HEK293 (cell line): ENCODE data around the gene EEFSEC.

Experiments
- CTCF ChIP-seq: fragments of 450-650 bp; formaldehyde crosslinking; IDR thresholded peaks from 2 replicates; pipeline ENCODE4 v1.5.1; 2016; ENCODE audit warnings: missing biosample characterization, missing genetic modification characterization
- KLF10 ChIP-seq: fragments of 450-650 bp; IDR thresholded peaks from 2 replicates; pipeline ENCODE4 v1.5.1; 2018; ENCODE audit warnings: missing biosample characterization, mild to moderate bottlenecking, missing genetic modification characterization
- PATZ1 ChIP-seq: fragments of 450-650 bp; formaldehyde crosslinking; IDR thresholded peaks from 2 replicates; pipeline ENCODE4 v1.5.1; 2016; ENCODE audit warnings: missing biosample characterization, missing genetic modification characterization
- PRDM1 ChIP-seq: fragments of 450-650 bp; formaldehyde crosslinking; IDR thresholded peaks from 2 replicates; pipeline ENCODE4; 2016; ENCODE audit warnings: missing biosample characterization, missing genetic modification characterization
- REST ChIP-seq: fragments of 450-650 bp; formaldehyde crosslinking; IDR thresholded peaks from 2 replicates; pipeline ENCODE4 v1.5.1; 2016; ENCODE audit warnings: missing biosample characterization, missing genetic modification characterization
- ZNF16 ChIP-seq: fragments of 450-650 bp; formaldehyde crosslinking; IDR thresholded peaks from 2 replicates; pipeline ENCODE4 v1.5.1; 2016; ENCODE audit warnings: low read depth, missing biosample characterization, missing genetic modification characterization
- ZNF513 ChIP-seq: fragments of 450-650 bp; IDR thresholded peaks from 2 replicates; pipeline ENCODE4 v1.5.1; 2018; ENCODE audit warnings: missing biosample characterization, missing genetic modification characterization
- ZNF785 ChIP-seq: fragments of 450-650 bp; formaldehyde crosslinking; IDR thresholded peaks from 2 replicates; pipeline ENCODE4 v1.5.1; 2016; ENCODE audit warnings: missing biosample characterization, missing genetic modification characterization
- TF ChIP-seq, protein P1 (sequence below): fragments of 450-650 bp; formaldehyde crosslinking; IDR thresholded peaks from 2 replicates; pipeline ENCODE4 v1.5.1; 2016; ENCODE audit warnings: missing biosample characterization, missing genetic modification characterization

DNA sequence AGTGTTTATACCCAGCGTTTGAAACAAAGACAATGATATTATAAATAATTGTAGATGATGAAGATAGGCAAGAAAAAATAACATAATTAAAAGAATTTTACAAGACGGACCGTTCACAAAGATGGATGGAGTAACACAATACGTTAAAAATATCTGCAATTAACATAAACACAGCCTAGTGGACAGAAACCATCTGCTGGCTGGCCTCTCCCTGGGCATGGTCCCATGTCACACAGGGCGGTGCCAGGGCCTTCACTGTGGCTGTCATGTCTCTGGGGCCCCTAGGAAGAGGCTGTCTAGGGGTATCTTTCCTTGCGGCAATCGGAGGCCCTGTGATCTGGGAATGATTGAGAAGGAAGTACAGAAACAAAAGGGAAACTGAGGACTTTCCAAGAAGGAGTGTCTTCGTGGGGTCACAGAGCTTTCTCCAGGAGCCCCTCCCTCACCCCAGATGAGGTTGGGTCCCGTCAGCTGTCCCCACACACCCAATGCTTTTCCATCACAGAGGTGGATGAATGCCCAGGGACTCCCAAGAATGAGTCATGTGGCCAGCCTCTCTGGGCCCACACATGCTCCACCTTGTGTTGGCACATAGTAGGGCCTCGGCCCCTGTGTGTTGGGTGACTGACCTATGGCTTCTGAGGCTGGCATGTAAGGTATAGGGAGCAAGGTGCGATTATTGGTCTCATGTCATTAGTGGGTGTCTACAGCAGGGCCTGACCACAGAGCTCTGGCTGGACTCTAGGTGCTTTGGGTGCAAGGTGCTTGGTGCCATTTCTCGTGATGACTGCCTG, 226.3 kb downstream of the EEFSEC start:
- TF ChIP-seq ZNF513 (no peak), CTCF (tag by site-specific recombination) (no peak), PATZ1 (no peak), PRDM1 (no peak), ZNF785 (tag by site-specific recombination) (no peak), ZNF16 (tag by site-specific recombination) (no peak), KLF10 (no peak), REST (tag by site-specific recombination) (no peak)
- TF ChIP-seq, protein P1, sequence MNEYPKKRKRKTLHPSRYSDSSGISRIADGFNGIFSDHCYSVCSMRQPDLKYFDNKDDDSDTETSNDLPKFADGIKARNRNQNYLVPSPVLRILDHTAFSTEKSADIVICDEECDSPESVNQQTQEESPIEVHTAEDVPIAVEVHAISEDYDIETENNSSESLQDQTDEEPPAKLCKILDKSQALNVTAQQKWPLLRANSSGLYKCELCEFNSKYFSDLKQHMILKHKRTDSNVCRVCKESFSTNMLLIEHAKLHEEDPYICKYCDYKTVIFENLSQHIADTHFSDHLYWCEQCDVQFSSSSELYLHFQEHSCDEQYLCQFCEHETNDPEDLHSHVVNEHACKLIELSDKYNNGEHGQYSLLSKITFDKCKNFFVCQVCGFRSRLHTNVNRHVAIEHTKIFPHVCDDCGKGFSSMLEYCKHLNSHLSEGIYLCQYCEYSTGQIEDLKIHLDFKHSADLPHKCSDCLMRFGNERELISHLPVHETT (tag by site-specific recombination) = no peak
